ENCODE measurements around the gene FAF1. TPM values are rescaled to one million over a fixed set of nuclear protein-coding genes. Genes with fewer than 3 reads are reported as not detected.

The FAF1 gene
- total RNA-seq, 1 donor from 2014 or later, result 52.7 TPM

DNA sequence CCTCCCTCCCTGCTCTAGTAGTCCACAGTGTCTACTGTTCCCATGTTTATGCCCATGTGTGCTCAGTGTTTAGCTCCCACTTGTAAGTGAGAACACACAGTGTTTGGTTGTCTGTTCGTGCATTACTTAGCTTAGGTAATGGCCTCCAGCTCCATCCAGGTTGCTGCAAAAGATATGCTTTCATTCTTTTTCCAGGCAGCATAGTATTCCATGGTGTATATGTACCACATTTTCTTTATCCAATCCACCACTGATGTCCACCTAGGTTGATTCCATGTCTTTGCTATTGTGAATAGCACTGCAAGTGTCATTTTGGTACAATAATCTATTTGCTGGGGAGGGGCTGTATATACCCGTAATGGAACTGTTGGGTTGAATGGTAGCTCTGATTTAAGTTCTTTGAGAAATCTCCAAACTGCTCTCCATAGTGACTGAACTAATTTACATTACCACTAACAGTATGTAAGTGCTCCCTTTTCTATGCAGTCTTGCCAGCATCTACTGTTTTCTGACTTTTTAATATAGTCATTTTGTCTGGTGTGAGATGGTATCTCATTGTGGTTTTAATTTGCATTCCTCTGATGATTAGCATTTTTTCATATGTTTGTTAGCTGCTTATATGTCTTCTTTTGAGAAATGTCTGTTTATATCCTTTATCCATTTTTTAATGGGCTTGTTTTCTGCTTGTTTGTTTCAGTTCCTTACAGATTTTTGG, 344.9 kb downstream of the FAF1 start:
- TF ChIP-seq, protein P1, sequence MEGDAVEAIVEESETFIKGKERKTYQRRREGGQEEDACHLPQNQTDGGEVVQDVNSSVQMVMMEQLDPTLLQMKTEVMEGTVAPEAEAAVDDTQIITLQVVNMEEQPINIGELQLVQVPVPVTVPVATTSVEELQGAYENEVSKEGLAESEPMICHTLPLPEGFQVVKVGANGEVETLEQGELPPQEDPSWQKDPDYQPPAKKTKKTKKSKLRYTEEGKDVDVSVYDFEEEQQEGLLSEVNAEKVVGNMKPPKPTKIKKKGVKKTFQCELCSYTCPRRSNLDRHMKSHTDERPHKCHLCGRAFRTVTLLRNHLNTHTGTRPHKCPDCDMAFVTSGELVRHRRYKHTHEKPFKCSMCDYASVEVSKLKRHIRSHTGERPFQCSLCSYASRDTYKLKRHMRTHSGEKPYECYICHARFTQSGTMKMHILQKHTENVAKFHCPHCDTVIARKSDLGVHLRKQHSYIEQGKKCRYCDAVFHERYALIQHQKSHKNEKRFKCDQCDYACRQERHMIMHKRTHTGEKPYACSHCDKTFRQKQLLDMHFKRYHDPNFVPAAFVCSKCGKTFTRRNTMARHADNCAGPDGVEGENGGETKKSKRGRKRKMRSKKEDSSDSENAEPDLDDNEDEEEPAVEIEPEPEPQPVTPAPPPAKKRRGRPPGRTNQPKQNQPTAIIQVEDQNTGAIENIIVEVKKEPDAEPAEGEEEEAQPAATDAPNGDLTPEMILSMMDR (IDR thresholded peaks at IDR 0.05; ENCODE audit: insufficient read depth, low read length, severe bottlenecking), result no peak
- Histone ChIP-seq H3K27me3 (ENCODE audit: control insufficient read depth, insufficient read depth, low read length) (no peaks in the 10 kb centered on the region), H3K4me3 (ENCODE audit: low read depth, low read length) (no peak overlapping the region), H3K36me3 (ENCODE audit: control insufficient read depth, insufficient read depth, low read length) (no peaks in the 10 kb centered on the region)
- FAIRE-seq, result no peak
- no peak for DNase-seq (ENCODE audit: low read depth)

DNA sequence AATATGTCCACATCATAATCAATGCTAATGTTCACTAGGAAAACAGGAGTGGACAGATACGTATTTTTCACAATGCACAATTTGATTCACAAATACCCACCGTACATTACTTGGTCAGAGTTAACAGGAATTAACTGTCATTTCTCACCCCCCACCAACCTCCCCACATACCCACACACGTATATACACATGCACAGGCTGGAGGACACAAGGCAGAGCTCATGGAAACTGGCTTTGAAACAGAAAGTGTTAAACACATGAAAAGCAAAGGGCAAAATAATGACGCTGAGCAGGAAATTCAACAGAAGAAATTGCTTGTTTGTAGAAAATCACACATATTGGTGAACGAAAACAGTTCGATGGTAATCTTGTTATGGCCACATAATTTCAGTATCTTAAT, 348.4 kb downstream of the FAF1 start:
- no peak for FAIRE-seq
- H3K27me3 ChIP-seq (ENCODE audit: control insufficient read depth, insufficient read depth, low read length), result no peaks in the 10 kb centered on the region
- H3K36me3 ChIP-seq (ENCODE audit: control insufficient read depth, insufficient read depth, low read length), result no peaks in the 10 kb centered on the region
- TF ChIP-seq, protein P1 (IDR thresholded peaks at IDR 0.05; ENCODE audit: insufficient read depth, low read length, severe bottlenecking), result no peak
- DNase-seq (ENCODE audit: low read depth), result no peak
- H3K4me3 ChIP-seq (ENCODE audit: low read depth, low read length), result no peak overlapping the region

DNA sequence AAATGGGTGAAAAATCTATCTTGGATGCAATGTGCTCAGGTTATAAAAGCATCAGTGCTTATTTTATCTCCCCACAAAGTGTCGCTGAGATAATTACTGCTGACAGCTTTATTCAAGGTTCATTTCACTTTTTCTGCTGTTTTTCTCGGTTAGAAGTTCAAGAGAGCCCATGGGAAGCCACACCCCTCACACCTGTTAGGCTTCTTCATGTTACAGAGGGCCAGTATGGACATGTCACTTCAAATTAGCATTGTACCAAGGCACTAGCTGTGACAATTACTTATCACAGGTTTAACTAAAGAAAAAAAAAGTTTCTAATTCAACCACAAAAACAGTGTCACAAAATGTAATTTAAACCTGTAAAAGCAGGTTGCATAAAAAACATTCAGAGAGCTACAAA, 349.5 kb downstream of the FAF1 start:
- H3K27me3 ChIP-seq (ENCODE audit: control insufficient read depth, insufficient read depth, low read length), result no peaks in the 10 kb centered on the region
- FAIRE-seq, result no peak
- TF ChIP-seq, protein P1 (IDR thresholded peaks at IDR 0.05; ENCODE audit: insufficient read depth, low read length, severe bottlenecking), result no peak
- H3K4me3 ChIP-seq (ENCODE audit: low read depth, low read length), result no peak overlapping the region
- H3K36me3 ChIP-seq (ENCODE audit: control insufficient read depth, insufficient read depth, low read length), result no peaks in the 10 kb centered on the region
- peak; percentile 45 for DNase-seq (ENCODE audit: low read depth)

DNA sequence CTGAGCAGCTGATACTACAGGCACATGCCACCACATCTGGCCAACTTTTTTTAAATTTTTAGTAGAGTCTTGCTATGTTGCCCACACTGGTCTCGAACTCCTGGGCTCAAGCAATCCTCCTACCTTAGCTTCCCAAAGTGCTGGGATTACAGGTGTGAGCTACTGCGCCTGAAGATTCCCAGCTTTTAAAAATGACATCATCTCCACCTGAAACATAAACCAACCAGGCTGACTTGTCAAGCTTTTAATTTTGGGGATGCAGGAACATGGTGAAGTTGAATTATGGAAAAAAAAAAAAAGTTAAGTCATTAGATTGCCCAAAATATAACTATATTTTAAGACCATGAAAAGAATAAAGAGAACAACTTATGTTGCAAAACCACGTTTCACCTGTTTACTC, 350.6 kb downstream of the FAF1 start:
- DNase-seq (ENCODE audit: low read depth) (no peak), FAIRE-seq (no peak)
- H3K36me3 ChIP-seq (ENCODE audit: control insufficient read depth, insufficient read depth, low read length), result no peaks in the 10 kb centered on the region
- TF ChIP-seq, protein P1 (IDR thresholded peaks at IDR 0.05; ENCODE audit: insufficient read depth, low read length, severe bottlenecking), result no peak
- H3K4me3 ChIP-seq (ENCODE audit: low read depth, low read length), result no peak overlapping the region
- H3K27me3 ChIP-seq (ENCODE audit: control insufficient read depth, insufficient read depth, low read length), result no peaks in the 10 kb centered on the region

DNA sequence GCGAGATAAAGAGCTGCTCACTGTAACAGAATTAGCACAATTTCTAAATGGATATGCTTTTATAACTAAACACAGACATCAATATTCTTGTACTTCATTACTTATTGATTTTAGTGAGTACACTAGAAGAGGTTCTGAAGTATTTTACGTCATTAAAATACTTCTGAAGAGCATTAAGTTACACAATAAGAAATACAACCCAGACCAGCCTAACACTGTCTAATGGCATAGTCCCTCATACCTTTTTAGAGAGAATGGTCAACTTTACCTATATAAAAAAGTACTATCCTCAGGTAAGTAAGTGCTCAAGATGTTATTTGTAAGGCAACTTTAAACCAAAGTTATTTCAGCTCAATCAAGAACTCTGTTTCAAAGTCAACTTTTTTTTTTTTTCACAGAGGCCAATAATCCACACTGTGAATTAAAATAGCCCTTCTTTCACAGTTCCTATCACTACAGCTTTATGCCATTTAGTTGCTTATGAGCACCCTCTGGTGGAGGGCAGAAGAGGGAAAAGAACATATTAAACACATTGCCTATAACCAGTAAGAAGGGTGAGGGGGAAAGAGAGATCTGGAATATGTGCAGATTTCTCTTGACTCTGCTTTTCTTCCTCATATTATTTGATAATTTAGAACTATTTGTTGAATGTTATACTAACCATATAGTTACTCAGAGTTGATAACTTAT, 354.7 kb downstream of the FAF1 start:
- Histone ChIP-seq H3K36me3 (ENCODE audit: control insufficient read depth, insufficient read depth, low read length) (no peaks in the 10 kb centered on the region), H3K4me3 (ENCODE audit: low read depth, low read length) (no peak overlapping the region), H3K27me3 (ENCODE audit: control insufficient read depth, insufficient read depth, low read length) (no peaks in the 10 kb centered on the region)
- TF ChIP-seq, protein P1 (IDR thresholded peaks at IDR 0.05; ENCODE audit: insufficient read depth, low read length, severe bottlenecking), result peak; percentile 59
- FAIRE-seq (no peak), DNase-seq (ENCODE audit: low read depth) (peak; percentile 59)

Data from bronchial epithelial cell (primary cell).